Measurements from ENCODE around the gene ANAPC2.

The ANAPC2 gene

GRCh38 chr9:137229903-137230704 is 41.7 kb upstream of the ANAPC2 start:
- H3K36me3 Mint-ChIP-seq, result no peaks in the 10 kb centered on the region
- no peak overlapping the region for H3K4me3 Mint-ChIP-seq
- no peak overlapping the region for H3K27ac Mint-ChIP-seq
- peaks cover 2% of the 10 kb centered on the region for H3K27me3 Mint-ChIP-seq
- H3K4me1 Mint-ChIP-seq, result peaks cover 4% of the 10 kb centered on the region
- no peaks in the 10 kb centered on the region for H3K9me3 Mint-ChIP-seq

- Mint-ChIP-seq H3K4me3 (no peak overlapping the region), H3K27ac (no peak overlapping the region), H3K36me3 (no peaks in the 10 kb centered on the region), H3K4me1 (peaks cover 4% of the 10 kb centered on the region), H3K9me3 (no peaks in the 10 kb centered on the region), H3K27me3 (peaks cover 2% of the 10 kb centered on the region)
These were observed 40.9 kb upstream of the ANAPC2 start for GRCh38 chr9:137228968-137229896.

- Mint-ChIP-seq H3K27ac (no peak overlapping the region), H3K9me3 (no peaks in the 10 kb centered on the region), H3K36me3 (no peaks in the 10 kb centered on the region), H3K4me3 (no peak overlapping the region), H3K27me3 (peaks cover 2% of the 10 kb centered on the region), H3K4me1 (peaks cover 4% of the 10 kb centered on the region)
These were observed 40.2 kb upstream of the ANAPC2 start for GRCh38 chr9:137228506-137228967.

- Mint-ChIP-seq H3K9me3 (no peaks in the 10 kb centered on the region), H3K4me3 (no peak overlapping the region), H3K36me3 (no peaks in the 10 kb centered on the region), H3K27me3 (peaks cover 2% of the 10 kb centered on the region), H3K4me1 (peaks cover 6% of the 10 kb centered on the region), H3K27ac (peak overlapping the region; percentile 70)
These were observed 39.6 kb upstream of the ANAPC2 start for GRCh38 chr9:137227853-137228505.

GRCh38 chr9:137227054-137227852 is 38.9 kb upstream of the ANAPC2 start, which contains the start of gene RNF224:
TSS of gene RNF224 (plus strand) at chr9:137227502. CDS start at chr9:137228336, 834 bp downstream.
- Mint-ChIP-seq H3K9me3 (no peaks in the 10 kb centered on the region), H3K36me3 (no peaks in the 10 kb centered on the region), H3K4me3 (peak within 1 kb of the TSS; percentile 16), H3K4me1 (peaks cover 8% of the 10 kb centered on the region), H3K27ac (peak within 1 kb of the TSS; percentile 70), H3K27me3 (peaks cover 2% of the 10 kb centered on the region)

GRCh38 chr9:137226338-137227053 is 38.1 kb upstream of the ANAPC2 start:
- H3K27me3 Mint-ChIP-seq, result peaks cover 2% of the 10 kb centered on the region
- no peaks in the 10 kb centered on the region for H3K36me3 Mint-ChIP-seq
- H3K27ac Mint-ChIP-seq, result no peak overlapping the region
- H3K4me1 Mint-ChIP-seq, result peaks cover 8% of the 10 kb centered on the region
- H3K9me3 Mint-ChIP-seq, result no peaks in the 10 kb centered on the region
- no peak overlapping the region for H3K4me3 Mint-ChIP-seq

GRCh38 chr9:137225699-137226331 is 37.5 kb upstream of the ANAPC2 start:
- Mint-ChIP-seq H3K9me3 (no peaks in the 10 kb centered on the region), H3K4me3 (no peak overlapping the region), H3K27me3 (peaks cover 2% of the 10 kb centered on the region), H3K27ac (no peak overlapping the region), H3K36me3 (no peaks in the 10 kb centered on the region), H3K4me1 (peaks cover 8% of the 10 kb centered on the region)

- Mint-ChIP-seq H3K4me1 (peaks cover 8% of the 10 kb centered on the region), H3K36me3 (no peaks in the 10 kb centered on the region), H3K27me3 (peaks cover 2% of the 10 kb centered on the region), H3K9me3 (no peaks in the 10 kb centered on the region), H3K27ac (no peak within 1 kb of the TSS), H3K4me3 (peak within 1 kb of the TSS; percentile 82)
These were observed 36.7 kb upstream of the ANAPC2 start, which contains the start of gene CYSRT1 for GRCh38 chr9:137224830-137225694. TSS of gene CYSRT1 (plus strand) at chr9:137225174. CDS start at chr9:137225622, 448 bp downstream.

GRCh38 chr9:137223078-137223970 is 35.0 kb upstream of the ANAPC2 start:
- Mint-ChIP-seq H3K9me3 (no peaks in the 10 kb centered on the region), H3K27ac (peak overlapping the region; percentile 65), H3K27me3 (peaks cover 2% of the 10 kb centered on the region), H3K4me1 (peaks cover 8% of the 10 kb centered on the region), H3K36me3 (no peaks in the 10 kb centered on the region), H3K4me3 (peak overlapping the region; percentile 82)

- H3K4me3 Mint-ChIP-seq, result peak within 1 kb of the TSS; percentile 82
- peaks cover 4% of the 10 kb centered on the region for H3K4me1 Mint-ChIP-seq
- H3K27ac Mint-ChIP-seq, result peak within 1 kb of the TSS; percentile 27
- H3K36me3 Mint-ChIP-seq, result no peaks in the 10 kb centered on the region
- H3K9me3 Mint-ChIP-seq, result no peaks in the 10 kb centered on the region
- no peaks in the 10 kb centered on the region for H3K27me3 Mint-ChIP-seq
These were observed 34.1 kb upstream of the ANAPC2 start, which contains the start of gene RNF208 for GRCh38 chr9:137222190-137223077. TSS of gene RNF208 (minus strand) at chr9:137222240. CDS start at chr9:137221212, 1,028 bp downstream.

GRCh38 chr9:137221506-137222111 is 33.2 kb upstream of the ANAPC2 start:
- H3K36me3 Mint-ChIP-seq, result no peaks in the 10 kb centered on the region
- H3K4me1 Mint-ChIP-seq, result peaks cover 3% of the 10 kb centered on the region
- no peak overlapping the region for H3K27ac Mint-ChIP-seq
- no peaks in the 10 kb centered on the region for H3K27me3 Mint-ChIP-seq
- no peaks in the 10 kb centered on the region for H3K9me3 Mint-ChIP-seq
- no peak overlapping the region for H3K4me3 Mint-ChIP-seq
